LNCaP clone FGC (cell line): ENCODE results near the gene PDLIM7.

Source experiments
- DNase-seq: peaks from one replicate; pipeline ENCODE4 v3.0.0-alpha.2; 2011; ENCODE audit warnings: low read depth
- H3K4me3 ChIP-seq: 2 replicates; pipeline ENCODE4 v1.5.1; 2011; ENCODE audit warnings: mild to moderate bottlenecking, low read depth, low read length, control low read depth
- TF ChIP-seq, protein P1 (sequence below): IDR thresholded peaks from 2 replicates; pipeline ENCODE4 v1.5.1; 2012; ENCODE audit warnings: mild to moderate bottlenecking; ENCODE audit not compliant: control insufficient read depth, insufficient read depth; ENCODE audit errors: extremely low read depth

PDLIM7 gene

DNA sequence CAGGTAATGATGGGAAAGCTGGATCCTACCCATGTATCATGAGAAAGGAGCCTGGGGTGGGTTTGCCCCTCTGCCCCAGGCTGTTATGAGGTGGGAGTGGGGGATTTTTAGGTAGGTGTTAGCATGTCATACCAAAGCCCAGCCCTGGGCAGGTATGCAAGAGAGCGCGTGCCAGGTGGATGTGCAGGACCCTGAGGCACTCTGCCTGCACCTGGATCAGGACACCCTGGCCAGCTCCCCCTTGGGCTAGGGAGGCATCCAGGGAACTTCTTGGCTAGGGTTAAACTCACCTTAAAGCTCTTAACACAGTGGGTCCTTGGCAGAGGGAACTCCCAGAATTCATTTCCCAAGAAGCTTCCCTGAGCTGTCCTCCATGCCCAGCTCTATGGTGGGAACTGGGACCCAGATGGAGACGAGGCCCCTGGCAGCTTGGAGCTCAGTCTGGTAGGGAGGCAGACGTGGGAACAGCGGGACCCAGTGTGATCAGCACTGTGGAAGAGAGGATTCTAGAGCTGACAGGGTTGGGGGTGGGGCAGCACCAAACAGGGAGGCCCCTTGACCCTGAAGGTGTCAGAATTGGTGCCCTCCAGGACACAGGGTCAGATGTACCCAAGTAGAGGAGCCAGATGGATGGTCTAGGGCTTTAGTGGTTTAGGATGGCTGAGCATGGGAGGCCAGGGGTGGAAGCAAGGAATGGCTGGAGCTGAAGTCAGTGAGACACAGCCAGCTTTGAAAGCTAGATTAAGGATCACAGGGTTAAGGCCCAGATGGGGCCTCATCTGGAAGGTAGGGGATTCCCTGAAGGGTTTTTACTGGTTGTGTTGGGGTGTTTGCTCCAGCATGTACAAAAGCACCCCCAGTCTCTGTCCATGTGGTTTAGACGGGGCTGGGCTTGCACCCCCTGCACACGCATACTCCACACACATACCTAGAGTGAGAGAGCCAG is 53.0 kb downstream of the PDLIM7 start:
- no peak for DNase-seq
- TF ChIP-seq, protein P1, sequence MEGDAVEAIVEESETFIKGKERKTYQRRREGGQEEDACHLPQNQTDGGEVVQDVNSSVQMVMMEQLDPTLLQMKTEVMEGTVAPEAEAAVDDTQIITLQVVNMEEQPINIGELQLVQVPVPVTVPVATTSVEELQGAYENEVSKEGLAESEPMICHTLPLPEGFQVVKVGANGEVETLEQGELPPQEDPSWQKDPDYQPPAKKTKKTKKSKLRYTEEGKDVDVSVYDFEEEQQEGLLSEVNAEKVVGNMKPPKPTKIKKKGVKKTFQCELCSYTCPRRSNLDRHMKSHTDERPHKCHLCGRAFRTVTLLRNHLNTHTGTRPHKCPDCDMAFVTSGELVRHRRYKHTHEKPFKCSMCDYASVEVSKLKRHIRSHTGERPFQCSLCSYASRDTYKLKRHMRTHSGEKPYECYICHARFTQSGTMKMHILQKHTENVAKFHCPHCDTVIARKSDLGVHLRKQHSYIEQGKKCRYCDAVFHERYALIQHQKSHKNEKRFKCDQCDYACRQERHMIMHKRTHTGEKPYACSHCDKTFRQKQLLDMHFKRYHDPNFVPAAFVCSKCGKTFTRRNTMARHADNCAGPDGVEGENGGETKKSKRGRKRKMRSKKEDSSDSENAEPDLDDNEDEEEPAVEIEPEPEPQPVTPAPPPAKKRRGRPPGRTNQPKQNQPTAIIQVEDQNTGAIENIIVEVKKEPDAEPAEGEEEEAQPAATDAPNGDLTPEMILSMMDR: no peak

DNA sequence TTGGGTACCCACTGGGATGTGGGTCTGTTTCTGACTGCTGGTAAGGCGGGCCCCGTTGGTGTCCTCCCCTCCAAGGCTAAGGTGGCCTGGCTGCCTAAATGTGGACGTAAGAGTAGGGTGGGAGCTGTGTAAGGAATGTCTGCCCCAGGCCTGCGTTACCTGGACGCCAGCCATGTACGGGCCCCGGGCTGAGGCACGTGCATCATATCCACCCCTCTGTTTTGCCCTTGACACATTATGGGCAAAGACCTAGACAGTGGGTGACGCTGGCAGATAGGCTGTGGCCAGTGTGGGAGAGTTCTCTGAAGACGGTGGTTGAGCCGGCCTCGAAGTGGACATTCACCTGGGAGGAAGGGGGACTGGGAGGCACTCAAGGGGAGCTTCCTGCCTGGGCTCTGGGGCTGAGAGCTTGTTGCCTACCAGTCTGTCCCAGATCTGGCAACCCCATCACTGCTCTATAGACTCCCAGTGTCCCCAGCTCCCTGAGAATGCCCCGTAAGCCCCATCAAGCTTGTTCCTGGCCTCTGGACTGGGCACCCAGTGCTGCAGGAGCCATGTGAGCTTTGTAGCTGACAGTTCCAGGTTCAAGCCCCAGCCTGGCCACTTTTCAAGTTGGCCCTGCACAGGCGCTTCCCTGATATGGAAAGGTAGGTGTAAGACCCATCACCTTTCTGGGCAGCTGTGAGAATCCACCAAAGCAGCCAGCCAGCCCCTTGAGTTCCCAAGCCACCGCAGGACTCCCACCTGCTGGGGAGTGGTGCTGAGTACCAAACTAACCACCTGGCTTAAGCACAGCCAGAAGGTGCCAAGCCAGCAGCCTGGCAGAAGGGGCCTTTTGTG is 54.0 kb downstream of the PDLIM7 start:
- no peak for DNase-seq
- no peak overlapping the region for H3K4me3 ChIP-seq

More for the DNA sequence above, 53.0 kb downstream of the PDLIM7 start:
- no peak overlapping the region for H3K4me3 ChIP-seq

DNA sequence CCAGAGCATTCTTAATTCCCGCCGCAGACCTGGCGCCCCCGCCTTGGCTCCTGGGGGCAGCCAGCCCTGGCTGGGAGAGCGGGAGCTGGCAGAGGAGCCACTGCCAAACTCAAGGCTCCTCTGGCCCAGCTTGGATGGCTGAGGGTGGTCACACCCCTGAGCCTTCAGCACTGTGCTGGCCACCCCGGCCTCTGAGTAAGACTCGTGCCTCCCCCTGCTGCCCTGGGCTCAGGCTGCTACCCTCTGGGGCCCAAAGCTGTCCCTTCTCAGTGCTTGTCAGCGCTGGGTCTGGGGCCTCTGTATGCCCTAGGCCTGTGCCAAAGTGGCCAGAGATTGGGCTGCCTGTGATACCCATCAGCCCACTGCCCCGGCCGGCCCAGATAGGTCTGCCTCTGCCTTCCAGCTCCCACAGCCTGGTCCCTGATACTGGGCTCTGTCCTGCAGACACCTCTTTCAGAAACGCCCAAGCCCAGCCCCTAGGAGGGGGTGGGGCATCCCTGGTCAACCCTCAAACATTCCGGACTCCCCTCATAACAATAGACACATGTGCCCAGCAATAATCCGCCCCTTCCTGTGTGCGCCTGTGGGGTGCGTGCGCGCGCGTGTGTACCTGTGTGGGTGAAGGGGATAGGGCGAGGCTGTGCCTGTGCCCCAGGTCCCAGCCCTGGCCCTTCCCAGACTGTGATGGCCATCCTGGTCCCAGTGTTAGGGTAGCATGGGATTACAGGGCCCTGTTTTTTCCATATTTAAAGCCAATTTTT is 55.2 kb downstream of the PDLIM7 start:
- no peak for DNase-seq

More for the DNA sequence above, 54.0 kb downstream of the PDLIM7 start:
- TF ChIP-seq, protein P1: no peak

DNA sequence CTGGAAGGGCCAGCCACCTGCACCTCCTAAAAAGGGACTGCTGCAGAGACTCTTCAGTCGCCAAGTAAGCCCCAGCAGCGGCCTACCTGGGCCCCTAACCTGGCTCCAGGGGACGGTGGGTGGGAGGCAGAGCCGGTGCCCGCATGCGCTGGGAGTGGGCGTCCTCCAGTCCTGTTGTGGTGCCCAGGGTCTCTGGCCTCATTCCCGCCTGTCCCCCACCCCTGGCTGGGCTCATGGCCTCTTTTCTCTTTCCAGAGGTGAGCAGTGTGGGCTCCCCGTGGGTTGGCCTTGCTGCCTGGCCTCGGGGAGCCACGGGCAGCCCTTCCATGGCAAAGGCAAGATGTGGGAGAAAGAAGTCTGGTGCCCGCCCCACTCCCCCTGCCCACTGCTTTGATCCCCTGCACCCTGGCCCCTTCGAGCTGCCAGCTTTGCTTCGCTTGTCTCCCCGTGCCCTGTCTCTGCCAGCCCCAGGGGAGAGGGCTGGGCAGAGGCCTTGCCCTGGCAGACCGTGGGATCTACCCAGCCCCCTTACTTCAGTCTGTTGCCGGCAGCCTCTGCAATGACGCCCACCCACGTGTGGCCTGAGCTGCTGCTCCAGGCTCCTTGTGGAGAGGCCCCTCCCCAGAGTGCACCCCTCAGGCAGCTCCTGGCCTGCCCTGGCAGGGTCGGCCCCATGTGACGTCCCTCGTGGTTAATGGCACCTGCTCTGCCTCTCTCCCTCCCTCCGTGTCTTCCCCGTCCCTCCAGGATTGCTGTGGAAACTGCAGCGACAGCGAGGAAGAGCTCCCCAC is 56.2 kb downstream of the PDLIM7 start:
- H3K4me3 ChIP-seq: no peak overlapping the region
- DNase-seq: no peak
- TF ChIP-seq, protein P1: no peak

More for the DNA sequence above, 55.2 kb downstream of the PDLIM7 start:
- TF ChIP-seq, protein P1: no peak
- no peak overlapping the region for H3K4me3 ChIP-seq

DNA sequence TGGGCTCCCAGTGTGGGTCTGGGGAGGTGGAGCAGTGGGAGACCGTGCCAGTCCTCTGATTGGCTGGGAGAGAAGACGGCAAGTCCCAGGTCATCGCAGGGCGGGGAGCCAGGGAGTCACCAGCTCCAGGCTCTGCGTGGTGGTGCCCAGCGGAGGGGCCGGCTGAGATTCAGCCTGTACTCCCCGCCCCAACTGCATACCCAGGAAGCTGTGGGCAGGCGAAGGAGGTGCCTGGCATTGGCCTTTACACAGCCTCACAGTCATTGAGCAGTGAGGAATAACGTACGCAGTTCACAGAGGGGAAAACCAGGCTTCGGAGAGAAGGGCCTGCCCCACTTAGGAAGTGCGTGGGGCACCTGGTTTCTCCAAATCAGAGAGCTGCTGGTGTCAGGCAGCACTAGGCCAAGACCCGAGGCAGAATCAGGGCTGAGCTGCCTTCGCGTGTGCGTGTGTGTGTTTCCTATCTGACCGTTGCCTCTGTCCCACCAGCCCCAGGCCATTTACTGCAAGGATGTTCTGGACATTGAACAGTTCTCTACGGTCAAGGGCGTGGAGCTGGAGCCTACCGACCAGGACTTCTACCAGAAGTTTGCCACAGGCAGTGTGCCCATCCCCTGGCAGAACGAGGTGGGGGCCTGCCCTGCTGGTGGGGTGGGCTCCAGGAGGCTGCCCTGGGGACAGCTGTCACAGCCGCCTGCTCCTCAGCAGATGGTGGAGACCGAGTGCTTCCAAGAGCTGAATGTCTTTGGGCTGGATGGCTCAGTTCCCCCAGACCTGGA is 57.0 kb downstream of the PDLIM7 start:
- DNase-seq: no peak
- TF ChIP-seq, protein P1: no peak
- H3K4me3 ChIP-seq: no peak overlapping the region
